Mammary epithelial cell (primary cell): ENCODE results near the gene MTFMT.

Experiments
- CTCF ChIP-seq, 2 donors: IDR thresholded peaks in 1 of 2; conservative IDR thresholded peaks in 1 of 2; 2 replicates each; pipeline ENCODE4 v1.5.1; 2011 to 2012; ENCODE audit warnings: inconsistent platforms in 2 of 2, low read length in 2 of 2, mild to moderate bottlenecking in 2 of 2, control low read depth in 1 of 2, low read depth in 1 of 2; ENCODE audit not compliant: insufficient read depth in 1 of 2; ENCODE audit errors: extremely low read depth in 1 of 2
- EZH2 ChIP-seq: IDR thresholded peaks from 2 replicates; pipeline ENCODE4 v1.6.1; 2012; ENCODE audit warnings: low read length, inconsistent platforms, borderline replicate concordance

GRCh38 chr15:65050270-65050669 is 20.8 kb upstream of the MTFMT start:
- TF ChIP-seq CTCF (conservative IDR thresholded peaks at IDR 0.05 in 1 of 2, IDR thresholded peaks at IDR 0.05 in 1 of 2; ENCODE audit: extremely low read depth in 1 of 2, insufficient read depth in 1 of 2, low read depth in 1 of 2, low read length in 2 of 2) (no peak), EZH2 (no peak)
